H1 (cell line): Measurements from ENCODE around the gene NOP16. TPM values are rescaled to one million over a fixed set of nuclear protein-coding genes. Genes with fewer than 3 reads are reported as not detected.

Source experiments
- CHD7 ChIP-seq: fragments of 300-600 bp; sonication (generic); IDR thresholded peaks from 2 replicates; pipeline ENCODE4 v1.7.1; 2012; ENCODE audit warnings: low read length, moderate library complexity, mild to moderate bottlenecking, inconsistent platforms; ENCODE audit not compliant: insufficient replicate concordance
- EZH2 ChIP-seq: fragments of 200-600 bp; sonication (generic); IDR thresholded peaks from 2 replicates; pipeline ENCODE4 v1.7.1; 2012; ENCODE audit warnings: low read depth, mild to moderate bottlenecking, moderate library complexity, low read length, inconsistent platforms; ENCODE audit not compliant: severe bottlenecking
- KDM4A ChIP-seq: IDR thresholded peaks from one replicate; pipeline ENCODE4 v1.7.1; 2012; ENCODE audit warnings: low read depth, mild to moderate bottlenecking, moderate library complexity, low read length, inconsistent platforms; ENCODE audit not compliant: severe bottlenecking
- POLR2A ChIP-seq, 2 experiments: IDR thresholded peaks; 1 replicate in 1 of 2; 2 replicates in 1 of 2; pipeline ENCODE4 v1.6.1; 2011; ENCODE audit warnings: low read depth in 2 of 2, low read length in 2 of 2, mild to moderate bottlenecking in 2 of 2; ENCODE audit errors: control extremely low read depth in 1 of 2
- RXRA ChIP-seq: IDR thresholded peaks from 2 replicates; pipeline ENCODE4 v1.6.1; 2011; ENCODE audit warnings: low read depth, mild to moderate bottlenecking, low read length, moderate library complexity; ENCODE audit not compliant: insufficient read depth
- SIRT6 ChIP-seq: IDR thresholded peaks from one replicate; pipeline ENCODE4 v1.7.1; 2012; ENCODE audit warnings: low read length, inconsistent platforms
- TCF12 ChIP-seq: IDR thresholded peaks from 2 replicates; pipeline ENCODE4 v1.6.1; 2011; ENCODE audit warnings: low read depth, mild to moderate bottlenecking, low read length
- polyA plus RNA-seq, 7 experiments: library from polyadenylated mRNA; depleted of rRNA in 3 of 7; stranded (reverse) in 5 of 7; unstranded in 2 of 7; fragments of >200 nt in 5 of 7; fragments of 200-250 nt in 2 of 7; gene quantifications; 1 replicate in 5 of 7; 2 replicates in 1 of 7; 4 replicates in 1 of 7; pipeline versions ENCODE4 v1.2.1 to v1.2.3, GENCODE V29; 2011 to 2013; ENCODE audit warnings: missing spikeins in 2 of 7, mixed read lengths in 2 of 7
- total RNA-seq: library from RNA; stranded (reverse); fragmentation: NEBNext Ultra II Directional; extraction: Animal tissue kit (Norgen Biotek cat#: 25700); gene quantifications from 2 replicates; pipeline ENCODE4 v1.2.1, GENCODE V29; 2021

NOP16 gene
- total and polyA plus RNA-seq, 2 of the 8 experiments (the other 6 are each of a cell fraction or from before 2014, with no cell fraction given) = 46.9 to 65.2 TPM

- TF ChIP-seq POLR2A (IDR thresholded peaks at IDR 0.05; ENCODE audit: control extremely low read depth in 1 of 2, low read depth in 2 of 2, low read length in 2 of 2) (no peak), SIRT6 (no peak), TCF12 (no peak), RXRA (no peak), KDM4A (no peak), EZH2 (no peak), CHD7 (no peak)
These were observed 28.6 kb upstream of the NOP16 start (continued) for GRCh38 chr5:176416965-176417364.
